Epithelial cell of prostate (primary cell): Measurements from ENCODE around the gene LMF1.

Experiments
- DNase-seq: peaks from one replicate; pipeline ENCODE4 v3.0.0-alpha.2; 2011; ENCODE audit warnings: low read depth, low spot score
- H3K27ac ChIP-seq: fragments of 450-650 bp; 2 replicates; pipeline ENCODE4 v1.5.1; 2017; ENCODE audit warnings: mild to moderate bottlenecking

Gene LMF1

DNA sequence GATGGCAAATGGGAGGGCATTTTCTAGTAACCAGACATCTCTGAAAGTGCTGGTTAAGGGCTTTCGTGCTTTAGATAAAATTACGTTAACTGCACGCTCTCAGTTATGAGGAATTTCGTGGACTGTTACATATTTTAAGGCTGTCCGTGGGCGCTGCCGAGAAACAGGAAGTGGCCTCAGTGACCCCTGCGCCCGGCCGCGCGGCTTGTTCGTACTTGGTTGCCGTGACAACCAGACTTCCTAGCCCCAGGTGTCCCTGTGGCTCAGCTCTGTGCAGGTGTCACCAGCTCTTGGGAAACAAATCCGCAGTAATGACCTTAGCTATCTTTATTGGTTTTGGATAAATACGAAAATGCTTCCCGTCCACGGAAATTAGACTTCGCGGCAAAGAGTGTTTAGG, 52.7 kb downstream of the LMF1 start:
- no peak for DNase-seq
- H3K27ac ChIP-seq: no peak overlapping the region

GRCh38 chr16:917591-918061, 53.2 kb downstream of the LMF1 start:
- no peak for DNase-seq

DNA sequence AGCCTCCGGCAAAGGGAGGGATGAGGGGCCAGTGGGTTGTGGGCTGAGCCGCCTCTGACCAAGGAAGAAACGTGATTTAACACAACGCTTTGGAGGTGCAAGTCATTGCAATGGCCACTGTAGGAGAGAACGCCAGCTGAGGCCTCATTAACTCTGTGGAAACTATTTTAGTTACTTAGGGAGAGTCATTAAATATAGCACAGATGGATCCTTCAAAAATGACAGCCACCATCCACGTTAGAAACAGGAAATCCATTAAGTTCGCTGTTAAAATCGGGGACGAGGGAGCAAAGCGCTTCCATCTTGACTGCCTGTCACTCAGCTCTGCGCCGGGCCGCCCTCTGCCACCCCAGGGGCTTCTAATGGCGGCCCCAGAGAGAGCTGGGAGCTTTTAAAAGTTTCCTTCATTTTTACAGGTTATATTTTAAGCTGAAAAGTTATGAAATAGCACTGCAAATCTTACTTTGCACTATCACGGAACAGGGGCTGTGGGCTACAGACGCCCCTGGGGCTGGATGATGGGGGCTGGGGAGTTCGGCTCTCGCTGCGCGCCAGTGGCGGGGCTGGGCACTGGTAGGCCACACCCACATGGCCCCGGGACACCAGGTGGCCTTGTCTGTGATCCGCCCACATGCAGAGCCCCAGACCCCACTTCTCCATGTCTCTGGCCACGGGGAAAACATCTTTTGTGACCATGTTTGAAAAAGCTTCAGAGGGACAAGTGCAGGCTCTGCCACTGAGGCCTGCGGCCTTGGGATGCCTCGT, 54.6 kb downstream of the LMF1 start:
- DNase-seq: no peak
- no peak overlapping the region for H3K27ac ChIP-seq

More at GRCh38 chr16:917591-918061, 53.2 kb downstream of the LMF1 start:
- H3K27ac ChIP-seq: no peak overlapping the region

DNA sequence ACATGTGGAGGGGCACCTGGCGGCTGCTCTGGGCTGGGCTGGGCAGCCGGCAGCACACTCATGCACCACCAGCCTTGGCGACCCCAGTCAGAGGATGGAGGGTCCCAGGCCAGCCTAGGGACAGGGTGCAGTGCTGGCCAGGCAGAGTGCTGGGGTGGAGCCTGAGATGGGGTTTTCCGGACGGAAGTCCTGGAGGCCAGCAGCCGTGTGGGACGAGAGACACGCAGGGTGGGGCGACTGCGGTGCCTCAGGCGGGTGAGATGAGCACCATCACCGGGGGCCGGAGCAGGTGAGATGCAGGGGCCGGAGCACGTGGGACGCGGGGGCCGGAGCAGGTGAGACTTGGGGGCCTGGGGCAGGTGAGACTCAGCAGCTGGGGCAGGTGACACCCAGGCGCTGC, 55.2 kb downstream of the LMF1 start:
- no peak for DNase-seq
- H3K27ac ChIP-seq: no peak overlapping the region

GRCh38 chr16:914440-914839, 56.3 kb downstream of the LMF1 start:
- no peak overlapping the region for H3K27ac ChIP-seq
- DNase-seq: peak; percentile 10

GRCh38 chr16:913817-914439, 56.9 kb downstream of the LMF1 start:
- no peak overlapping the region for H3K27ac ChIP-seq
- DNase-seq: no peak

DNA sequence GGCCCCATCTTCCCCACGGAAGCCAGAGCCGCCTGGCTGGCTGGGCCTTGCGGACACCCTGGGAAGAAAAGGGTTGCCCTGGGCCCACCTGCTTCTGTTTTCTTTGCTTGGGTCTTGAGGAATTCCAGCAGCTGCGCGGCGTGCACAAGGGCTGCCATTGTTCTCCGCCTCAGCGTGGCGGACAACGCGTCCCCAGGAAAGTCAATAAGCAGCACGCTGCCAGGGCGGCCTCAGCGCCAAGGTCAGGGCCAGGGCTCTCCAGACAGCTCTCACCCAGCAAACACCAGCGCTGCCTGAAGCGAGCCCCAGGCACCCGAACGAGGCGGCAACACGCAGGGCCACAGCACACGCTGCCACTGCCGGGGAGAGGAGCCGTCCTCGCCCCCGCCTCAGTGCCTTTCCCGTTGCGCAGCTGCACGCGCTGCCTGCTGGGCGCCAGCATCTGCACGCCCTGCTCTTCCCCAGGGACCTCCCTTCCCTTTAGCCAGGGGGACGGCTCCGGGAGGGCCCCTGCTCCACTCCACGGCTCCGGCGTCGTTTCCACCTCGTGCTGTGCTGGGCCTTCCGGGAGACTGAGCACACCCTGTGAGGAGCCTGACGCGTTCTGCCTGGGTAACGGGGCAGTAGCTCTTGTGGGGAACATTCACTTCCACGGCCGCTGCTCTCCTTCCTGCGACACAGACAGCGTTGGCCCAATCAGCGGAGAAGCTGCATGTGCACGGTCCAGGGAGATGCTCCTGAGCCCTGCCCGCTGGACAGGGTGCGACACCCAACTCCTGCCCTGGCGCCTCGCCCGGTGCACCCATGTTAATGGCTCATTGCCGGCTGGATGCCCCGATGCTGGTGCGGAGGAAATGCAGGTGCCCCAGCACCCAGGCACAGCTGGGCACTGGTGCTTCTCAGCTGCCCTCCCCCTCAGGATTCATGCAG, 57.8 kb downstream of the LMF1 start:
- no peak for DNase-seq
- no peak overlapping the region for H3K27ac ChIP-seq

DNA sequence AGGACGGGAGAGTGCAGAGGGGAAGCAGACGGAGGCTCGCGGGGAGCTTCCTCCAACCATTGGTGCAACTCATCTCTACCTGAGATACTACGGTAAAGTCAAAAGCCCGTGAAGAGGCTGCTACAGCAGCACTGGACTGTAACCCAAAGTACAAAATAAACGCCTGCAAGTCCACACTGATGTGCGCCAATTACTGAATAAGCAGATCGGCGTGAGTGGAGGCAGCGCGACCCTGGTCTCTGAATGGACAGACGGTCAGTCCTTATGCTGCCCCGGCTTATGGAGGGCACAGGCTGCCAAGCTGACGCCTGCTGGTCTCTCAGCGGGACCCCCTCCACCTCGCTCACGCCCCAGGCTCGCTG, 58.5 kb downstream of the LMF1 start:
- no peak for DNase-seq

GRCh38 chr16:911604-912321, 59.0 kb downstream of the LMF1 start:
- no peak for DNase-seq
- no peak overlapping the region for H3K27ac ChIP-seq

More for the DNA sequence above, 58.5 kb downstream of the LMF1 start:
- no peak overlapping the region for H3K27ac ChIP-seq

- no peak overlapping the region for H3K27ac ChIP-seq
- no peak for DNase-seq
Observed at GRCh38 chr16:911101-911500, 59.7 kb downstream of the LMF1 start.

DNA sequence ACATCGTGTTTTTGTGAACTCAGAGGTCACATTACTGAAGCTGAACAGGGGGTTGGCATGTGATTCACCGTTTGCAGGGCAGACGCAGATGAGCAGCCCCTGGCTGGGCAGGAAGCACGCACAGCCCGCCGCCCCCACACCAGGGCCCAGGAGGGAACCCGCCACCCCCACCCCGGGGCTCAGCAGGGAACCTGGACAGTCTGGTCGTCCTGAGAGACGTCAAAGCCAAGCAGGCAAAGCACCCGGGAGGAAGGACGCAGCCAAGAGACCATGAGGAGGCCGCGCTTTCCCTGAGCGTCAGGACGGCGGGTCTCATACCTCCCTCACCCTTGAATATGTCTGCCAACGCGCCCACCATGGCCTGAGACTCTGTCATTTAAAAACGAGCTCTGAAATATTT, 60.6 kb downstream of the LMF1 start:
- no peak for DNase-seq
- no peak overlapping the region for H3K27ac ChIP-seq

DNA sequence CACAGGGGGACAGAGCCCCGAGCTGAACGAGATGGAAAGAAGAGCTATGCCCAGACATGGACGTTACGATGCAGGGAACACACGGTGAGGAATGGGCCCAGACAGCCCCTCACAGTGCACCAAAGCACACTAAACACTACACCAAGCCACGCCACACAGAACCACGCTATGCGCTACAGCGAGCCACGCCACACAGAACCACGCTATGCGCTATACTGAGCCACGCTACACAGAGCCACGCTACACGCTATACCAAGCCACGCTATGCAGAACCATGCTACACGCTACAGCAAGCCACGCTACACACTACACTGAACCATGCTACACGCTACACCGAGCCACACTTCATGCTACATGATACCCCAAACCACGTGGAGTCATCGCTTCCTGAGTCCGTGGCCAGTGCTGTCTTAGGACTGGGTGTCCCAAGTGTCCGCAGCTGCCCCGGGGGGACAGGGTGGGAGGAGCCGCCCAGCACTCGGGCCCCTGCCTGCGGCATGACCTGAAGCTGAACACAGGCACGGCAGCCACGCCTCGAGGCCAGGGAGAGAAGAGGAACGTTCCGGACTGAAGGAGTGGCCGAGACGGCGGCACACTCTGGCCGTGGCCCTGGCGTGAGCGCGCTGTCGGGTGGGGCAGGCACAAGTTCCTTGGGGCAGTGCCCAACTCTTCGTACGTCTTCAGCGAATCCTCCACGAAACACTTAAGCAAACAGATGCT, 61.3 kb downstream of the LMF1 start:
- no peak for DNase-seq
- H3K27ac ChIP-seq: no peak overlapping the region

DNA sequence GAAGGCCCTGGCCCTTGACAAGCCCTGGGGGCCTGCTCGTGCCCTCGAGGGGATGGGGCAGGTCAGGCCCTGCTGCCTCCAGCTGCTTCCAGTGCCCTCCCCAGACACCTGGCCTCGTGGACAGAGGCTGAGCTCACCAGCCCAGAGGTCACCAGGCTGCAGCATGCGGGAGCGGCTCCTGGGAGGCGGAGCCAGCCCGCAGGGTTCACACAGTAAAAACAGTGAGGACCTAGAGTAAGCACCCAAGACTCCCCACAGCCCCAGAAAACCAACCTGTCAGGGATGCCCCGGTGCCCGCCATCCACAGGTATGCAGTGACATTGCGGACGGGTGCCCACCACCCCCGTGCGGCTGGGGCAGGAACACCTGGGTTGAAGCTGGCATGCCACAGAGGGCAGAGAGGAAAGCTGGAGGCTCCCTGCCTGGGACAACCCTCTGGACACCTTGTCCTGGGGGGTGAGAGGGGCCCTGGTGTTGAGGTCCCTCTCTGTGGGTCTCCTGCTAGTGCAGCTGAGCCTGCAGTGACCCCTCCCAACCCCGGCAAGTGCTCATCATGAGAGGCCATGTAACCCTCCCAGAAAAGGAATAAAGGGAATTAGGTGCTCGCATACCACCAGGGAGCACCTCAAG, 62.1 kb downstream of the LMF1 start:
- no peak for DNase-seq
- H3K27ac ChIP-seq: no peak overlapping the region

DNA sequence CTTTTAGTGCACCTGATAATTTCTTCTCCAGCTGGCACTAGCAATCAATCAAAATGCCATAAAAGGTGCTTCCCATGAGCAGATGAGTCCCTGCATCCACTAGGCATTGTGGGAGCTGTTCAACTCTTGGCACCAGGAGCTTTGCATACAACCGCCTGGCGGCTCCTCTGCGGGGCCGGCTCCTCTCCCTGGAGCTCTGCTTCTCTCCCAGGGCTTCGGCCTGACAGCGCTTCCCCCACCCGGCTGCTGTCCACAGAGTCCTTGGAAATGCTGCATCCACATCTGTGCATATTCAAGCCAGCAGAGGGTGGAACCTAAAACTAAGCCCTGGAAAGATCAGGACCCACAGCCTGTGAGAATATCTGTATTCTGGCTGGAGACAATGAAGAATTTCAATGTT, 62.9 kb downstream of the LMF1 start:
- no peak for DNase-seq
- H3K27ac ChIP-seq: no peak overlapping the region

DNA sequence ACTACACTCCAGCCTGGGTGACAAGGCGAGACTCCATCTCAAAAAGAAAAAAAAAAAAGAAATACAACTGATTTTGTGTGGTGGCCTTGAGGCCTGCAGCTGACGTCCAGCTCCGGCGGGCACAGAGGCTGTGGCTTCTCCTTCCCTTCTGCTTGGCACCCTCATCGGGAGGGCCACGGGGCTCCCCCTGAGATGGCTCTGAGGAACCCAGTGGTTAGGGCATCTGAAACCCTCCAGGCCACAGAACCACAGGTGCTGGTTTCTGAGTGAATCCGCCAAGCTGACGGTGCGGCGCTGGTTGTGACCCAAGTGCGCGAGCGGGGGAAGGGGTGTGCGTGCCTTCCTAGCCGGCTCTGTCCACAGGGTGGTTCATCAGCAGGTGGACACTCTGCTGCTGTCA, 63.4 kb downstream of the LMF1 start:
- no peak for DNase-seq
- no peak overlapping the region for H3K27ac ChIP-seq

GRCh38 chr16:906296-906695, 64.5 kb downstream of the LMF1 start:
- no peak overlapping the region for H3K27ac ChIP-seq
- no peak for DNase-seq

- no peak for DNase-seq
- H3K27ac ChIP-seq: no peak overlapping the region
Observed at GRCh38 chr16:901715-902601, 68.8 kb downstream of the LMF1 start.

DNA sequence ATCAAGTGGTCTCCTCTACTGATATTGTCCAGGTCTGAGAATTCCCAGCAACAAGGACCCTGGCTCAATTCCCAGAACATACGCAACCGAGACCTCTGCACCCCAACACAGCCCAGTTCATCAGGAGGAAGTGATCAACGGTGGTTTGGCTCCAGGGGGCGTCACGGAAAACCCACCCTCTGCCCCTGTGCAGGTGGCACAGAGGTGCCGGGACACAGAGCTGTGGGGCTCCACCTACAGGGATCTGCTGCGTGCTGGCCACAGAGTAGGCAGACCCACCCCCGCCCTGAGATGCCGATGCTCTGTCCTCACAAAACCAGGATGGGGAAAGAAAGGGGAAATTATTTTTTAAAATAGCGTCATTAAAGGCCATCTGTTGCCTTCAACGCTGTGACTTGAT, 69.6 kb downstream of the LMF1 start:
- H3K27ac ChIP-seq: no peak overlapping the region
- DNase-seq: no peak
